ENCODE results near the gene SPOP.

DNA sequence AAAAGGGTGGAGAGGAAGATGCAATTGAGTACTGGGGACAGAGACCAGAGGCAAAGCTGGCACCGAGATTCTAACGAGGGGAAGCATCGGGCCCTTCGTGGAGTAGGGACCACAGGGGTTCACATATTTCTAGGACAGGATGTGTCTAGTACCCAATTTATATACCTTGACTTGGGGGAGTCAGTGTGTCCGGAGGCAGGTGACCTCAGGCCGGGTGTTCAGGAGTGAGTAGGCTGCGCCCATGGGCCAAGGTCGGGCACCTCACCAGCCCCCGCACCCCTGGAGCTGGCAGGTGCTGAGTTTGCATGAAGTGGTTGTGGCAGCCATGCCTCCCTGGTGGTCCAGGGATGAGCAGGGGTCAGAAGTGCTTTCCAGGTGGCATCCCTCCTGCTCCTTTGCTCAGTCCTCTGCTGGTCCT is 110.8 kb downstream of the SPOP start:
- no peak for TF ChIP-seq POLR2A (IDR thresholded peaks at IDR 0.05; ENCODE audit: low read depth, low read length)
- no peak for TF ChIP-seq TAF1 (IDR thresholded peaks at IDR 0.05; ENCODE audit: borderline replicate concordance, low read depth, low read length)
- TF ChIP-seq POLR2AphosphoS5 (IDR thresholded peaks at IDR 0.05; ENCODE audit: low read depth, low read length) = no peak

Data from GM12892 (cell line).